GM12878 (cell line): ENCODE data around the gene TOMM20. TPM values are rescaled to one million over a fixed set of nuclear protein-coding genes. Genes with fewer than 3 reads are reported as not detected.

Source experiments
- ATAC-seq: fragments of 200-7000 bp; cut with Tn5 transposase; 3 replicates; pipeline ENCODE4 v1.9.1; 2020; ENCODE audit warnings: mild to moderate bottlenecking, moderate library complexity
- BruUV-seq: library from RNA; stranded (reverse); fragments of 400-500 nt; replicated peaks from 2 replicates; lab custom pipeline; 2021; lab: Mats Ljungman, UMichigan
- CTCF ChIA-PET: fragments of 300-600 bp; sonication (Branson Sonifier 250); formaldehyde crosslinking; extraction: SDS; loops from one replicate; lab custom pipeline; 2021; ENCODE audit warnings: inconsistent platforms; lab: Yijun Ruan, JAX
- POLR2A ChIA-PET: fragments of 350-600 bp; formaldehyde crosslinking; extraction: SDS; loops from one replicate; lab custom pipeline; 2021; ENCODE audit warnings: inconsistent platforms; lab: Charles Lee
- RAD21 ChIA-PET: fragments of 300-600 bp; sonication (Branson Sonifier 250); formaldehyde crosslinking; loops from one replicate; lab custom pipeline; 2023; ENCODE audit warnings: antibody characterized with exemption; ENCODE audit not compliant: unreplicated experiment; lab: Charles Lee
- SMC1A ChIA-PET: fragments of 300-600 bp; sonication (Branson Sonifier 250); formaldehyde crosslinking; loops from one replicate; lab custom pipeline; 2023; ENCODE audit not compliant: unreplicated experiment, uncharacterized antibody; lab: Charles Lee
- DNase-seq: peaks from one replicate; pipeline ENCODE4 v3.0.0-alpha.2; 2011; ENCODE audit warnings: low read depth, low spot score
- FAIRE-seq: peaks from 3 replicates; lab custom pipeline; 2011; peaks lifted over from hg19 to GRCh38; lab: Jason Lieb, UNC
- H2AFZ ChIP-seq: 2 replicates; pipeline ENCODE4 v1.6.0; 2011; ENCODE audit warnings: low read depth, low read length, control low read depth; ENCODE audit not compliant: control insufficient read depth
- H3K27ac ChIP-seq: 2 replicates; pipeline ENCODE4 v1.5.1; 2011; ENCODE audit warnings: control low read depth; ENCODE audit not compliant: control insufficient read depth, insufficient read depth
- H3K27me3 ChIP-seq, 2 experiments: replicated peaks in 1 of 2; 2 replicates each; pipeline versions ENCODE4 v1.6.0 to v1.6.1; 2011; ENCODE audit warnings: low read length in 1 of 2; ENCODE audit not compliant: control insufficient read depth in 2 of 2, insufficient read depth in 2 of 2
- H3K36me3 ChIP-seq, 2 experiments: 2 replicates each; pipeline ENCODE4 v1.5.1; 2011; ENCODE audit warnings: low read length in 1 of 2; ENCODE audit not compliant: control insufficient read depth in 2 of 2, insufficient read depth in 2 of 2
- H3K4me1 ChIP-seq: 2 replicates; pipeline ENCODE4 v1.6.1; 2011; ENCODE audit warnings: mild to moderate bottlenecking, low read length, moderate library complexity, mixed read lengths; ENCODE audit not compliant: control insufficient read depth, insufficient read depth
- H3K4me2 ChIP-seq: 2 replicates; pipeline ENCODE4 v1.6.0; 2011; ENCODE audit warnings: control low read depth; ENCODE audit not compliant: control insufficient read depth, insufficient read depth
- H3K4me3 ChIP-seq: fragments of 200-600 bp; sonication (generic); 2 replicates; pipeline ENCODE4 v1.5.1; 2016
- H3K79me2 ChIP-seq: 2 replicates; pipeline ENCODE4 v1.6.0; 2011; ENCODE audit warnings: low read length; ENCODE audit not compliant: control insufficient read depth, insufficient read depth
- H3K9ac ChIP-seq: 2 replicates; pipeline ENCODE4 v1.8.0; 2011; ENCODE audit warnings: low read length, control low read depth, mixed read lengths; ENCODE audit not compliant: control insufficient read depth, insufficient read depth
- H3K9me3 ChIP-seq: replicated peaks from 3 replicates; pipeline ENCODE4 v1.5.1; 2011; ENCODE audit warnings: mild to moderate bottlenecking, low read length; ENCODE audit not compliant: control insufficient read depth, insufficient read depth
- H4K20me1 ChIP-seq: 2 replicates; pipeline ENCODE4 v1.6.0; 2011; ENCODE audit not compliant: control insufficient read depth, insufficient read depth
- CBFB ChIP-seq: IDR thresholded peaks from 2 replicates; pipeline ENCODE4 v1.6.1; 2016; ENCODE audit warnings: antibody characterized with exemption, low read depth
- CBX5 ChIP-seq: sonication (generic); IDR thresholded peaks from 2 replicates; pipeline ENCODE4 v1.6.1; 2016; ENCODE audit warnings: low read depth, moderate library complexity, mild to moderate bottlenecking, inconsistent platforms
- NFXL1 ChIP-seq: fragments of 450-650 bp; IDR thresholded peaks from 2 replicates; pipeline ENCODE4 v1.6.1; 2017; ENCODE audit warnings: antibody characterized with exemption, mild to moderate bottlenecking, borderline replicate concordance
- PML ChIP-seq: IDR thresholded peaks from 2 replicates; pipeline ENCODE4 v1.6.1; 2012; ENCODE audit warnings: low read length, inconsistent platforms
- WGBS: methylation state at CpG from one replicate; pipeline ENCODE4 v1.1.6; 2016; ENCODE audit warnings: low lambda C conversion rate; ENCODE audit not compliant: insufficient replicate concordance, insufficient coverage; ENCODE audit errors: missing lambda C conversion rate; 5-methylcytosine and 5-hydroxymethylcytosine counted together
- in situ Hi-C: fragments of 300-500 bp; cut with MboI; formaldehyde crosslinking; loops from 9 replicates; pipeline ENCODE4 v1.14.3; 2018; ENCODE audit warnings: mixed read lengths
- intact Hi-C: fragments of 100-400 bp; cut with micrococcal nuclease; formaldehyde crosslinking; loops from one replicate; pipeline ENCODE4 v1.14.2; 2022; ENCODE audit not compliant: unreplicated experiment
- polyA plus RNA-seq, 11 experiments: library from polyadenylated mRNA; depleted of rRNA in 4 of 11; unstranded in 6 of 11; stranded (reverse) in 5 of 11; fragments of >200 nt; fragmentation: Nextera tagmentation in 4 of 11; fragmentation: Illumina TruSeq in 1 of 11; extraction: Ambion mirVana in 4 of 11; extraction: Trizol in 1 of 11; gene quantifications; 1 replicate in 1 of 11; 2 replicates in 10 of 11; pipeline versions ENCODE4 v1.2.1 to v1.2.3, GENCODE V29; 2011 to 2016; ENCODE audit warnings: inconsistent platforms in 2 of 11, missing spikeins in 2 of 11, low read depth in 1 of 11
- total RNA-seq, 4 experiments: library from RNA; depleted of rRNA in 3 of 4; stranded (reverse); fragments of >200 nt in 3 of 4; fragmentation: Illumina TruSeq in 1 of 4; extraction: Trizol in 1 of 4; gene quantifications; 2 replicates each; pipeline versions ENCODE4 v1.2.1 to v1.2.3, GENCODE V29; 2013 to 2021

The TOMM20 gene
- total and polyA plus RNA-seq, 10 of the 15 experiments (the other 5 are each of a cell fraction or from before 2014, with no cell fraction given): 39.8 to 138 (median 70.1) TPM

GRCh38 chr1:235129774-235130570, 1.3 kb upstream of the TOMM20 start:
- CTCF ChIA-PET: interaction anchor here (0.7 to 1.2 kb wide), 2 partner anchors 25 to 31 kb away, joined by 3 to 6 read pairs; partner anchors contain the start of gene RBM34
- Histone ChIP-seq H3K4me1 (0 out of 2 replicates have a peak, but pooled peaks cover 3% of the 10 kb centered on the region), H3K9ac (no peak overlapping the region), H3K79me2 (peaks cover 40% of the 10 kb centered on the region), H2AFZ (no peak overlapping the region), H3K27me3 (no peaks in the 10 kb centered on the region), H3K9me3 (no peaks in the 10 kb centered on the region), H3K36me3 (peaks cover 2 to 20% of the 10 kb centered on the region in 2 experiments), H3K4me2 (no peak overlapping the region), H3K4me3 (no peak overlapping the region), H4K20me1 (no peaks in the 10 kb centered on the region), H3K27ac (no peak overlapping the region)
- BruUV-seq: no TSS peak
- TF ChIP-seq PML (peak; percentile 37; the same call in 1 of the 2 replicates), CBX5 (no peak), CBFB (no peak), NFXL1 (no peak)
- WGBS: 98% methylated on average over 4 of the region's 4 CpGs
- no peak for DNase-seq
- ATAC-seq: no peak
- in situ Hi-C loops: no loop called here
- no peak for FAIRE-seq
- POLR2A ChIA-PET: interaction anchor here (0.6 to 0.9 kb wide), 3 partner anchors 15 to 884 kb away, joined by 3 to 6 read pairs (median 4); no protein-coding TSS in a partner anchor
- intact Hi-C loops: loop anchor here (2.0 to 5.0 kb wide), 3 partner anchors 25 to 197 kb away; partner anchors contain the start of genes ARID4B, GGPS1 and RBM34
- SMC1A ChIA-PET: interaction anchor here (0.6 to 1.4 kb wide), 3 partner anchors 10 to 24 kb away, joined by 3 to 5 read pairs (median 4); no protein-coding TSS in a partner anchor
- RAD21 ChIA-PET: interaction anchor here (0.8 kb wide), 1 partner anchor 287 kb away, joined by 4 read pairs; no protein-coding TSS in a partner anchor
